Mesodermal cell (in vitro differentiated cells): ENCODE data around the gene ATN1.
A peak's percentile ranks its signal among the peaks of the same experiment; 100 is the strongest.
"Not testable (repeated sequence)": the region's sequence is repeated elsewhere in the genome, so short reads cannot be mapped to it uniquely, and the experiment has no call there.

ENCODE experiments used
- H3K27ac ChIP-seq: 2 replicates; pipeline ENCODE4 v1.7.0; 2013; ENCODE audit warnings: mild to moderate bottlenecking, low read depth, low read length, moderate library complexity; ENCODE audit not compliant: severe bottlenecking
- H3K36me3 ChIP-seq: 2 replicates; pipeline ENCODE4 v1.7.1; 2013; ENCODE audit warnings: mild to moderate bottlenecking, low read length, moderate library complexity; ENCODE audit not compliant: control insufficient read depth, insufficient read depth
- H3K4me1 ChIP-seq: one replicate; pipeline ENCODE4 v1.7.1; 2013; ENCODE audit warnings: mild to moderate bottlenecking, low read length; ENCODE audit not compliant: insufficient read depth, control insufficient read depth, poor library complexity, severe bottlenecking
- H3K4me3 ChIP-seq: 2 replicates; pipeline ENCODE4 v1.7.0; 2013; ENCODE audit warnings: low read length, control low read depth, mild to moderate bottlenecking; ENCODE audit not compliant: insufficient read depth, poor library complexity, severe bottlenecking; ENCODE audit errors: extremely low read depth
- H3K9me3 ChIP-seq: 2 replicates; pipeline ENCODE4 v1.7.1; 2013; ENCODE audit warnings: mild to moderate bottlenecking, low read length, moderate library complexity; ENCODE audit not compliant: control insufficient read depth
- whole genome bisulfite sequencing, 2 experiments: methylation state at CpG; one replicate each; pipeline ENCODE4 v1.1.5; 2013; ENCODE audit warnings: missing lambda C conversion rate in 2 of 2; ENCODE audit not compliant: insufficient coverage in 2 of 2; 5-methylcytosine and 5-hydroxymethylcytosine counted together

ATN1 gene

GRCh38 chr12:6889775-6890573 lies 37.8 kb upstream of the ATN1 start:
- WGBS, 2 experiments = 94 to 97% methylated on average over 17 to 18 of the region's 21 CpGs
- H3K36me3 ChIP-seq, H3K4me3 ChIP-seq, H3K9me3 ChIP-seq: not testable (repeated sequence)
- Histone ChIP-seq H3K4me1 (peaks cover 10% of the 10 kb centered on the region), H3K27ac (peak overlapping the region; percentile 98)

GRCh38 chr12:6890789-6891645 lies 36.7 kb upstream of the ATN1 start:
- Histone ChIP-seq H3K9me3 (no peaks in the 10 kb centered on the region), H3K4me3 (peak overlapping the region; percentile 39), H3K4me1 (peaks cover 10% of the 10 kb centered on the region), H3K36me3 (peaks cover 4% of the 10 kb centered on the region), H3K27ac (peak overlapping the region; percentile 98)
- WGBS, 2 experiments = 6 to 8% methylated on average over 52 to 64 of the region's 68 CpGs

DNA sequence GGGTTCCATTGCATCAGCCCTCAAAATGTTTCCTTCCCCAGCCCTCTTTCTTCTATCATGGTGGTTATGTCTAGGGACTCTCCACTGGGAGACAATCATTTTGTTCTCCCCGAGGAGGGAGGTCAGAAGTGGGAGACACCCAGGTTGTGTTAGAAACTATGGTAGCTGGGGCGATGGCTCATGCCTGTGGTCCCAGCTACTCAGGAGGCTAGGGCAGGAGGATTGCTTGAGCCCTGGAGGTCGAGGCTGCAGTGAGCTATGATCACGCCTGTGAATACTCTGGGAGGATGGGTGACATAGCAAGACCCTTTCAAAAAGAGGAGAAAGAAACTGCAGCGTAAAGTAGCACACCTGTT lies 36.1 kb upstream of the ATN1 start:
- Histone ChIP-seq H3K4me1 (peaks cover 10% of the 10 kb centered on the region), H3K4me3 (peak overlapping the region; percentile 39), H3K36me3 (peaks cover 4% of the 10 kb centered on the region), H3K9me3 (no peaks in the 10 kb centered on the region), H3K27ac (peak overlapping the region; percentile 85)
- WGBS, 2 experiments = 92 to 93% methylated on average over 4 to 5 of the region's 5 CpGs

DNA sequence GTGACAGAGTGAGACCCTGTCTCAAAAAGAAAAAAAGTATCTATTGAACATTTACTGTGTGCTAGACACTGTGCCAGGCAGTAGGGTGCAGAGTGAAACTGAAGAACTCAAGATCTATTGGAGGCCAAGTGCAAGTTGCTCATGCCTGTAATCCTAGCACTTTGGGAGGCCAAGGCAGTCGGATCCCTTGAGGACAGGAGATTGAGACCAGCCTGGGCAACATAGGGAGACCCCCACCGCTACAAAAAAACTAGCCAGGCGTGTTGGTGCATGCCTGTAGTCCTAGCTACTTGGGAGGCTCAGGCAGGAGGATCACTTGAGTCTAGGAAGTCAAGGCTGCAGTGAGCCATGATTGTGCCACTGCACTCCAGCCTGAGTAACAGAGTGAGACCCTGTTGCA lies 35.1 kb upstream of the ATN1 start:
- WGBS, 2 experiments = 96 to 100% methylated on average over 3 of the region's 3 CpGs
- H3K36me3 ChIP-seq, H3K4me3 ChIP-seq: not testable (repeated sequence)

GRCh38 chr12:6894321-6894720 lies 33.4 kb upstream of the ATN1 start:
- Histone ChIP-seq H3K36me3 (no peaks in the 10 kb centered on the region), H3K4me3 (no peak overlapping the region), H3K4me1 (peaks cover 10% of the 10 kb centered on the region), H3K9me3 (no peaks in the 10 kb centered on the region), H3K27ac (no peak overlapping the region)
- WGBS, 2 experiments = 84% methylated on average over 2 of the region's 3 CpGs; no CpG with 5 or more reads in 1 of the 2 experiments

More for the DNA sequence above, 35.1 kb upstream of the ATN1 start:
- H3K9me3 ChIP-seq, H3K27ac ChIP-seq: not testable (repeated sequence)
- H3K4me1 ChIP-seq = peaks cover 10% of the 10 kb centered on the region

- H3K27ac ChIP-seq = no peak overlapping the region
- no peaks in the 10 kb centered on the region for H3K4me1 ChIP-seq
- no peaks in the 10 kb centered on the region for H3K36me3 ChIP-seq
- whole genome bisulfite sequencing, 2 experiments = 79 to 89% methylated on average over 5 of the region's 6 CpGs
- H3K9me3 ChIP-seq = no peaks in the 10 kb centered on the region
- no peak overlapping the region for H3K4me3 ChIP-seq
Measured at GRCh38 chr12:6896846-6897435, 30.8 kb upstream of the ATN1 start.

GRCh38 chr12:6899427-6899826 lies 28.3 kb upstream of the ATN1 start:
- Histone ChIP-seq H3K4me3 (no peak overlapping the region), H3K4me1 (peaks cover 6% of the 10 kb centered on the region), H3K9me3 (no peaks in the 10 kb centered on the region), H3K36me3 (no peaks in the 10 kb centered on the region), H3K27ac (no peak overlapping the region)
- WGBS, 2 experiments = 89 to 100% methylated on average over 2 to 3 of the region's 5 CpGs

- no peak overlapping the region for H3K27ac ChIP-seq
- no peaks in the 10 kb centered on the region for H3K9me3 ChIP-seq
- no peaks in the 10 kb centered on the region for H3K36me3 ChIP-seq
- WGBS, 2 experiments = 83 to 90% methylated on average over 6 to 10 of the region's 10 CpGs
- no peak overlapping the region for H3K4me3 ChIP-seq
- peaks cover 8% of the 10 kb centered on the region for H3K4me1 ChIP-seq
Measured at GRCh38 chr12:6899837-6900519, 27.8 kb upstream of the ATN1 start.

DNA sequence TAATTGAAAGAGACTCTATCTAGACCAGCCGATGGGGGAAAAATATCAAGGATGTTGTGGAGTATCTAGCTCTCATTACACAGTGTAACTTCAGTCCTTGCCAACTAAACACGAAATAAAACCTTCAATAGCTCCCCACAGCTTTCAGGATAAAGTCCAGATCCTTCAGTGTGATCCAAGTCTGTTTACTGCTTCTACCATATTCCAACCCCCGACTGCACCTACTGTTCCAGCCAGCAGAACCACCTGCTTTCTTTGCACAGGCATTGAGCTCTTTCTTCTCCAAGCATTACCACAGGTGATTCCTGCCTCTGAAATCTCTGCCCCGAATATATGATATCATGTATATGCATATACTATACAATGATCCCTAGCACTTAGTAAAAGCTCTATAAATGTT lies 25.3 kb upstream of the ATN1 start:
- H3K36me3 ChIP-seq = no peaks in the 10 kb centered on the region
- no peaks in the 10 kb centered on the region for H3K9me3 ChIP-seq
- WGBS, 2 experiments = no CpG with 5 or more reads among the region's 4 CpGs
- H3K27ac ChIP-seq = no peak overlapping the region
- H3K4me1 ChIP-seq = peaks cover 14% of the 10 kb centered on the region
- H3K4me3 ChIP-seq = no peak overlapping the region

GRCh38 chr12:6903722-6904121 lies 24.0 kb upstream of the ATN1 start:
- no peak overlapping the region for H3K4me3 ChIP-seq
- 100% methylated on average over 1 of the region's 1 CpG for WGBS, 2 experiments

More at GRCh38 chr12:6903722-6904121, 24.0 kb upstream of the ATN1 start:
- peaks cover 14% of the 10 kb centered on the region for H3K4me1 ChIP-seq
- no peak overlapping the region for H3K27ac ChIP-seq
- H3K36me3 ChIP-seq = no peaks in the 10 kb centered on the region
- H3K9me3 ChIP-seq = no peaks in the 10 kb centered on the region
